GM20000 (cell line): Measurements from ENCODE around the gene SPTLC3.
"Not testable (repeated sequence)": the region's sequence is repeated elsewhere in the genome, so short reads cannot be mapped to it uniquely, and the experiment has no call there.

Experiments
- DNase-seq: peaks from one replicate; pipeline ENCODE4 v3.0.0; 2012; ENCODE audit warnings: low spot score
- TF ChIP-seq, protein P1 (sequence below): IDR thresholded peaks from 2 replicates; pipeline ENCODE4 v1.5.1; 2012; ENCODE audit warnings: mild to moderate bottlenecking, control low read depth; ENCODE audit errors: extremely low read depth, missing control alignments

SPTLC3 gene

DNA sequence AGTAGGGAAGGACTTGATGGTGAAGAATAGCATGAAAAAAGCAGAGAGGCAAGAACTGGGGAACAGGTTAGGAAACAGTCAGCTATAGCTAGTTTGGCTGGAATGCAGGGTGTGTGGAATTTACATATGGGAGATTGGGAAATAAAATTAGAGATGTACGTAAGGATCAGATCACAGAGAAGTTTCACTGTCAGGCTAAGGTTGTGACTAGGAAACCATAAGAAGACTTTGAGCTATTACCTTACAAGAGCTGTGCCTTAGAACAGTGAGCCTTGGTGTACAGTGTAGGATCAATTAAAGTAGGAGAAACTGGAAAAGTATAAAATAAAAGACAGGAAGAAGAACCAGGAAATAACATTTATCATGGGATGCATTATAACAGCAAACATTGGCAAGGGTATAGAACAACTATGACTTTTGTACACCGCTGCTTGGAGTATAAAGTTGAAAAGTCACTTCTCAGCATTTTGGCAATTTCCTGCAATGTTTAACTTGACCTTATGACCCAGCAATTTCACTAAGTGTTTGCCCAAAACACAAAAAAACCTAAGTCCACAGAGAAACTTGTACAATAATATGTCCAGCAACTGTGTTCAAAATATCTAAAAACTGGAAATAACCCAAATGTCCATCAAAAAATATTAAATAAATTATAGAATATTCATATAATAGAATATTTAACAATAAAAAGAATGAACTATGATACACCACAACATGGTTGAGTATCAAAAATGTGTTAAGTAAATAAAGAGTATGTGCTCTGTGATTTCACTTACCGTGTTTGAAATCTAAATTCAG, 31.2 kb upstream of the SPTLC3 start:
- TF ChIP-seq, protein P1, sequence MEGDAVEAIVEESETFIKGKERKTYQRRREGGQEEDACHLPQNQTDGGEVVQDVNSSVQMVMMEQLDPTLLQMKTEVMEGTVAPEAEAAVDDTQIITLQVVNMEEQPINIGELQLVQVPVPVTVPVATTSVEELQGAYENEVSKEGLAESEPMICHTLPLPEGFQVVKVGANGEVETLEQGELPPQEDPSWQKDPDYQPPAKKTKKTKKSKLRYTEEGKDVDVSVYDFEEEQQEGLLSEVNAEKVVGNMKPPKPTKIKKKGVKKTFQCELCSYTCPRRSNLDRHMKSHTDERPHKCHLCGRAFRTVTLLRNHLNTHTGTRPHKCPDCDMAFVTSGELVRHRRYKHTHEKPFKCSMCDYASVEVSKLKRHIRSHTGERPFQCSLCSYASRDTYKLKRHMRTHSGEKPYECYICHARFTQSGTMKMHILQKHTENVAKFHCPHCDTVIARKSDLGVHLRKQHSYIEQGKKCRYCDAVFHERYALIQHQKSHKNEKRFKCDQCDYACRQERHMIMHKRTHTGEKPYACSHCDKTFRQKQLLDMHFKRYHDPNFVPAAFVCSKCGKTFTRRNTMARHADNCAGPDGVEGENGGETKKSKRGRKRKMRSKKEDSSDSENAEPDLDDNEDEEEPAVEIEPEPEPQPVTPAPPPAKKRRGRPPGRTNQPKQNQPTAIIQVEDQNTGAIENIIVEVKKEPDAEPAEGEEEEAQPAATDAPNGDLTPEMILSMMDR: no peak
- DNase-seq: no peak

DNA sequence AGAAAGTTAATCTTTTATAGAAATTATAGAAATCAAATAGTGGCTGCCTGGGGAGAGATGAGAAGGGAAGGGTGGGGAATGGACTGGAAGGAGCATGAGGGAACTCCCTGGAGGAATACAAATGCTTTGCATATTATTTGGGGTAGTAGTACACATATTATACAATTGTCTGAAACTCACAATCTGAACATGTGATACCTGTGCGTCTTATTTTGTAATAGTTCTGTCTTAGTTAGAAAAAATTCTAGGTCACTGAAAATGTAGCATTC, 30.7 kb upstream of the SPTLC3 start:
- no peak for DNase-seq
- TF ChIP-seq, protein P1: no peak

DNA sequence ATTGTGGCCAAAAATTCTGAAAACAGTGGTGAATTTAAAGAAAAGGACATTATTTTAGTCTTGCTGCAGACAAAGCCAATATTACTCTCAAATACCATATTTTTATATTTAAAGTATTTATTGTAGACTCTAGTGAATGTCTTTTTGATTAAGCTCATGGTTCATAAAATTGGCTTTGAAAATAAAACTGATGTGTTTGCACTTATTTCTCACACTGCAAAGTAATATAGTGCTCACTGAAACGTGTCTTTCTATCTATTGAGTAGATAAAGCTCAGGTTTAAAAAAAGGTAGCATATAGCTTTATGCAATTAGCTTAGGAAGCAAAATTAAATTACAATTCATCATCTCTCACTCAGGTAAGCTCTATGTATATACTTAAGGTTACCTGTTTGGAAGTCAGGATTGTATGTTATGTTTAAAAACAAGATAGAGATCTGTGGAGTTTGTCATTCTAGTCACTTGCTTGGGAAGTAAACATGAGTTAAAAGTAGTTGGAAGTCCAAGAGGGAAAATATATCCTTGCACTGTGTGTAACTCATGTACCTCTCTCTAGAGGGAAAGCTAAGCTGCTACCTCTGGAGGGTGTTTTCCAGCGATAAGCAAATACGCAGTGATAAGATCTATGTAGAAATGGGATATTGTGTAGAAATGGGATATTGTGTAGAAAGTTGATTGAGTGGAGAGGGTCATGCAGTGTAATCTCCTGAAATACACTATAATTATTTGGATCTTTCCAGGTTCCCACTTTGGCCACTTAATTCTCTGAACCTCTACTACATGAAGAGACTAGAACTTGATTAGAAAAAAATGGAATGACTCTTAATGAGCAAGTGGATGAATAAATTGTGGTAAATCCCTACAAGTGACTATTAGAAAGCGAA, 29.9 kb upstream of the SPTLC3 start:
- TF ChIP-seq, protein P1: no peak

DNA sequence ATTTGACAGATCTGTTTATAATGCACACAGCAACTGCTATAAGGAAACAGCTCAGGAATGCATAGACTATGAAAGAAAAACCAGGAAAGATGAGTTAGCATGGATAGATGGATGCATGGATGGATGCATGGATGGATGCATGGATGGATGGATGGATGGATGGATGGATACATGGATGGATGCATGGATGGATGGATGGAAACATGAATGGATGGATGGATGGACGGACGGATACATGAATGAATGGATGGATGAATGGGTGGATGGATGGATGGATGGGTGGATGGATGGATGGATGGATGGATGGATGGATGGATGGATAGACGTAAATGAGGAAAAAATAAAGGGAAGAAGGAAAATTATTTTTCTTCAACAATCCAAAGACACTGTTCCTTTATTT, 29.1 kb upstream of the SPTLC3 start:
- not testable (repeated sequence) for DNase-seq

More for the DNA sequence above, 29.9 kb upstream of the SPTLC3 start:
- no peak for DNase-seq

DNA sequence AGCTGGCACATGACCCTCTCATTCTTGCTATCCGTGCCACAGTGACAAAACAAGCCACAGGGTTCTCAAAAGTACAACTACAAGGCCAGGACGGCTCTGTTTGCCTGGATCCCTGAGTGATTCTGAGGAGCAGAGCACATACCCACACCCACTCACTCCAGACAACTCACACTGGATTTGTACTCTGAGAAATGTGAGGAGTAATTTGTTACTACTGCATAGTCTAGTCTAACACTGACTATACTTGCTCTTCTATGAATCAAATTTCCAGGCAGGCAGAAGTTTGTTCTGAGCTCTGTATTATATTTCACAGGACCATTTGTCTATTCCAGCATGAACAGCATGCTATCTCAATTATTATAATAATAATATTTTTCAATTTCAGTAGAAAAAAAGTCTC, 26.7 kb upstream of the SPTLC3 start:
- DNase-seq: no peak
- TF ChIP-seq, protein P1: no peak

DNA sequence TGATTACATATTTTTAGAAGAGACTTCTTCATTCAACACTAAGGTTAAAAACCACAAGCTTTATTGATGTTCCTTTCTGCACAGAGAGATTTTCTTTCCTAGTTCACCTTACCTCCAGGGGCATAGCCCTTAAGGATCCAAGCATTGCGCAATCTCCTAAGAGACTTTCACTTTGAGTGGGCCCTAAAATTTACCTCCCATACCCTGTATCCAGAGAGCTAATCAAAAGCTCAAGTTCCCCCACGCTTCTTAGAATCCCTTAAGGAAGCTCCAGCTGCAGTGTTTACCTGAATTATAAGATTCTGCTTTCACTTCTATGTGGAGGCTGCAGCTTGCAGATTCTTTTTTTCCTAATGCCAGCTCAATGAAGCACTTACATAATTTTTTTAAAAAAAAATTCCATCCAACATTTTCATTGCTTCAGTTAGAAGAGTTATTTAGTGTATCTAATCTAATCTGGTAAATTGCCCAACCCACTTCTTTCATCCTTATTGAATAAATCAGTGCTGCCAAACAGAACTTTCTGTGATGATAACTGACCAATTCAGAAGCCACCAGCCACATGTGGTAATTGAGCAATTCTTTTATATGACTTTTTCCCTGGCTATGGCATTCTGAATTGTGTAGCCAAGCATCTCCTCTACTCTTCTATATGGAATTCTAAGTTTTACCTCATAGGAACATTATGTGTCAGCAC, 24.6 kb upstream of the SPTLC3 start:
- TF ChIP-seq, protein P1: no peak
- DNase-seq: no peak

DNA sequence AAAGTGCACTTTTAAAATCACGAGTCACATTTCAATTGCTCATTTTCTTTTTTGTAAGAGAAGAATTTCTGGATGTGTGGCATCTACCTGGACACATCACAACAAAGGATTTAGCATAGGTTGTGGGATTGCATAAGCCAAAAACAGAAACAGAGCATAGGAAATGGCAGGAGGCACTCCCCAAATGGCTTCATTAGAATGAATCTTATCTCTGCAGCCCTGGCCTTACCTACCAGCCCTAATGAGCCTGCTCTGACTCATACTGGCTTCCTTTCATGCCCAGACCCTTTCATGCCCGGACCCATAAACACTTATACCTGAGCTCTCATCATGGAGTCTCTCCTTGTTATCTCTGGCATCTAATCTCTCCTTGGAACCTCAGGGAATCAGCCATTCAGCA, 23.9 kb upstream of the SPTLC3 start:
- TF ChIP-seq, protein P1: no peak
- DNase-seq: no peak
